Caco-2 (cell line): ENCODE results near the gene TPK1. TPM values are rescaled to one million over a fixed set of nuclear protein-coding genes. Genes with fewer than 3 reads are reported as not detected.

Experiments used
- BruUV-seq: library from RNA; stranded (reverse); fragments of 400-500 nt; replicated peaks from 2 replicates; lab custom pipeline; 2021; lab: Mats Ljungman, UMichigan
- CTCF ChIA-PET: fragments of 300-600 bp; sonication (Branson Sonifier 250); formaldehyde crosslinking; loops from one replicate; lab custom pipeline; 2022; ENCODE audit warnings: antibody characterized with exemption; lab: Charles Lee
- POLR2A ChIA-PET: fragments of 300-600 bp; sonication (Branson Sonifier 250); formaldehyde crosslinking; loops from one replicate; lab custom pipeline; 2022; ENCODE audit warnings: antibody characterized with exemption; lab: Charles Lee
- DNase-seq, 2 experiments: peaks; one replicate each; pipeline versions ENCODE4 v3.0.0 to v3.0.0-alpha.2; 2020 to 2022
- H3K27me3 ChIP-seq: replicated peaks from 2 replicates; pipeline ENCODE4 v1.6.0; 2011; ENCODE audit warnings: low read length; ENCODE audit not compliant: control insufficient read depth, insufficient read depth
- H3K36me3 ChIP-seq: 2 replicates; pipeline ENCODE4 v1.5.1; 2011; ENCODE audit warnings: low read length; ENCODE audit not compliant: control insufficient read depth, insufficient read depth
- H3K4me1 ChIP-seq: fragments of 250-450 bp; sonication (Bioruptor Pico); 2 replicates; pipeline ENCODE4 v1.5.1; 2020; ENCODE audit warnings: mild to moderate bottlenecking
- H3K4me3 ChIP-seq: 2 replicates; pipeline ENCODE4 v1.5.1; 2011; ENCODE audit warnings: low read depth, mild to moderate bottlenecking, control low read depth, low read length
- H3K9me3 ChIP-seq: fragments of 250-450 bp; sonication (Bioruptor Pico); 2 replicates; pipeline ENCODE4 v1.5.1; 2020; ENCODE audit warnings: mild to moderate bottlenecking, moderate library complexity
- H3K27ac Mint-ChIP-seq: one replicate; pipeline ENCODE4 v1.8.0; 2022; ENCODE audit warnings: mixed read lengths; ENCODE audit not compliant: unreplicated experiment
- H3K27me3 Mint-ChIP-seq: one replicate; pipeline ENCODE4 v1.8.0; 2022; ENCODE audit warnings: mixed read lengths; ENCODE audit not compliant: insufficient read depth, unreplicated experiment
- H3K36me3 Mint-ChIP-seq: one replicate; pipeline ENCODE4 v1.8.0; 2022; ENCODE audit warnings: mild to moderate bottlenecking, mixed read lengths; ENCODE audit not compliant: insufficient read depth, unreplicated experiment
- H3K4me1 Mint-ChIP-seq: one replicate; pipeline ENCODE4 v1.8.0; 2022; ENCODE audit warnings: low read depth, mixed read lengths; ENCODE audit not compliant: unreplicated experiment
- H3K4me3 Mint-ChIP-seq: one replicate; pipeline ENCODE4 v1.8.0; 2022; ENCODE audit warnings: mild to moderate bottlenecking, moderate library complexity, mixed read lengths; ENCODE audit not compliant: unreplicated experiment
- H3K9me3 Mint-ChIP-seq: one replicate; pipeline ENCODE4 v1.8.0; 2022; ENCODE audit warnings: mixed read lengths; ENCODE audit not compliant: unreplicated experiment
- CTCF ChIP-seq, 2 experiments: fragments of 200-600 bp in 1 of 2; IDR thresholded peaks; 1 replicate in 1 of 2; 2 replicates in 1 of 2; pipeline versions ENCODE4 v1.5.1 to v1.8.0; 2011 to 2022; ENCODE audit warnings: antibody characterized with exemption in 1 of 2, control low read depth in 1 of 2, inconsistent platforms in 1 of 2, low read depth in 1 of 2, low read length in 1 of 2, mild to moderate bottlenecking in 1 of 2, moderate library complexity in 1 of 2; ENCODE audit not compliant: insufficient read depth in 1 of 2, severe bottlenecking in 1 of 2, unreplicated experiment in 1 of 2
- intact Hi-C: fragments of 100-400 bp; cut with micrococcal nuclease; formaldehyde crosslinking; loops from one replicate; pipeline ENCODE4 v1.10.0; 2022; ENCODE audit not compliant: unreplicated experiment
- total RNA-seq: library from RNA; stranded (reverse); gene quantifications from 2 replicates; pipeline ENCODE4 v1.2.3, GENCODE V29; 2022

Gene TPK1
- total RNA-seq, 1 experiment from 2014 or later = 86.6 TPM

GRCh38 chr7:144565586-144565985 lies 270.3 kb downstream of the TPK1 start:
- BruUV-seq = no TSS peak
- no peak overlapping the region for H3K4me3 ChIP-seq
- H3K4me3 Mint-ChIP-seq = no peak overlapping the region
- no peaks in the 10 kb centered on the region for H3K9me3 ChIP-seq
- no peak for TF ChIP-seq CTCF (IDR thresholded peaks at IDR 0.05; ENCODE audit: insufficient read depth in 1 of 2, low read depth in 1 of 2, low read length in 1 of 2, severe bottlenecking in 1 of 2, unreplicated experiment in 1 of 2)
- peaks cover 10% of the 10 kb centered on the region for H3K9me3 Mint-ChIP-seq
- no peaks in the 10 kb centered on the region for H3K4me1 Mint-ChIP-seq
- POLR2A ChIA-PET = no interaction called here
- no peak overlapping the region for H3K27ac Mint-ChIP-seq
- no peaks in the 10 kb centered on the region for H3K36me3 ChIP-seq
- CTCF ChIA-PET = no interaction called here
- H3K4me1 ChIP-seq = no peaks in the 10 kb centered on the region
- H3K27me3 ChIP-seq = no peaks in the 10 kb centered on the region
- H3K36me3 Mint-ChIP-seq = no peaks in the 10 kb centered on the region
- no peak for DNase-seq
- H3K27me3 Mint-ChIP-seq = no peaks in the 10 kb centered on the region
- intact Hi-C loops = no loop called here

- Mint-ChIP-seq H3K9me3 (no peaks in the 10 kb centered on the region), H3K27ac (no peak overlapping the region), H3K36me3 (peaks cover 19% of the 10 kb centered on the region), H3K27me3 (no peaks in the 10 kb centered on the region), H3K4me1 (no peaks in the 10 kb centered on the region), H3K4me3 (no peak overlapping the region)
- DNase-seq = no peak
- H3K36me3 ChIP-seq = no peaks in the 10 kb centered on the region
- ChIA-PET CTCF (no interaction called here), POLR2A (no interaction called here)
- no peak overlapping the region for H3K4me3 ChIP-seq
- H3K9me3 ChIP-seq = no peaks in the 10 kb centered on the region
- BruUV-seq = no TSS peak
- intact Hi-C loops = no loop called here
- no peaks in the 10 kb centered on the region for H3K27me3 ChIP-seq
- no peak for TF ChIP-seq CTCF (IDR thresholded peaks at IDR 0.05; ENCODE audit: insufficient read depth in 1 of 2, low read depth in 1 of 2, low read length in 1 of 2, severe bottlenecking in 1 of 2, unreplicated experiment in 1 of 2)
- H3K4me1 ChIP-seq = no peaks in the 10 kb centered on the region
Observed at GRCh38 chr7:144549861-144550260, 286.0 kb downstream of the TPK1 start.

GRCh38 chr7:144548556-144548955 lies 287.3 kb downstream of the TPK1 start:
- no peak overlapping the region for H3K4me3 Mint-ChIP-seq
- no peaks in the 10 kb centered on the region for H3K4me1 Mint-ChIP-seq
- H3K36me3 ChIP-seq = no peaks in the 10 kb centered on the region
- peaks cover 22% of the 10 kb centered on the region for H3K36me3 Mint-ChIP-seq
- H3K27ac Mint-ChIP-seq = no peak overlapping the region
- DNase-seq = no peak
- H3K4me3 ChIP-seq = no peak overlapping the region
- H3K9me3 ChIP-seq = no peaks in the 10 kb centered on the region
- no peaks in the 10 kb centered on the region for H3K4me1 ChIP-seq
- BruUV-seq = no TSS peak
- ChIA-PET CTCF (no interaction called here), POLR2A (no interaction called here)
- no peaks in the 10 kb centered on the region for H3K9me3 Mint-ChIP-seq
- H3K27me3 ChIP-seq = no peaks in the 10 kb centered on the region
- no peaks in the 10 kb centered on the region for H3K27me3 Mint-ChIP-seq
- no peak for TF ChIP-seq CTCF (IDR thresholded peaks at IDR 0.05; ENCODE audit: insufficient read depth in 1 of 2, low read depth in 1 of 2, low read length in 1 of 2, severe bottlenecking in 1 of 2, unreplicated experiment in 1 of 2)
- intact Hi-C loops = no loop called here
